DND-41 (cell line): ENCODE results near the gene ELAVL2.

ENCODE experiments used
- CTCF ChIP-seq: IDR thresholded peaks from 2 replicates; pipeline ENCODE4 v1.5.1; 2012; ENCODE audit warnings: borderline replicate concordance, low read length, moderate library complexity, mild to moderate bottlenecking; ENCODE audit not compliant: poor library complexity, severe bottlenecking; ENCODE audit errors: extremely low read depth
- EZH2 ChIP-seq: IDR thresholded peaks from 3 replicates; pipeline ENCODE4 v1.6.1; 2012; ENCODE audit warnings: borderline replicate concordance, low read depth, mild to moderate bottlenecking, moderate library complexity, low read length, inconsistent platforms; ENCODE audit not compliant: severe bottlenecking

- no peak for TF ChIP-seq CTCF
- TF ChIP-seq EZH2, result no peak
These were observed 15.3 kb upstream of the ELAVL2 start for GRCh38 chr9:23841304-23841703.
